ENCODE results near the gene NPTX1.

The NPTX1 gene

DNA sequence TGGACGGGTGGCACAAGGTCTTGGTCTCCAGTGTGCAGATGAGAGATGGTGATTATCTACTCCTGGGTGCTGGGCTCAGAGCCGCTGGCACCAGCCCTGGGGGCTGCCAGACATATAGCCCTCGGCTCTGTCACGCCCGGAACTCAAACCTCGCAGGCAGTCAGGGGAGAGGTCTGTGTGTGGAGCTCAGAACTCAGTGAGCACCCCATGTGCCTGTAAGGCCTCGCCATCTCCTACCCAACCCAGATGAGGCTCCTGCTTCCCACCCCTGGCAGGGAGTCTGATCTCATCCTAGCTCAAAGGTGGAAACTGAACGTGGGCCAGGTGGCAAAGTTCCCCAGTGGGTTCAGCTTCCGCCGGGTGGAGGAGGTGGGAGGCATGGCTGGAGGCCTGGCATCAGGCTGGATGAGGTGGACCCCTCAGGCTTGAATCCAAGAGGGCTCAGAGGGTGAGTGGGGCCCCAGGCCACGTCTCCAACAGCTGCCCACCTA lies 22.6 kb upstream of the NPTX1 start:
- DNase-seq (ENCODE audit: low read depth): no peak
- H3K4me3 ChIP-seq (ENCODE audit: low read depth, low read length): no peak overlapping the region
- TF ChIP-seq, protein P1, sequence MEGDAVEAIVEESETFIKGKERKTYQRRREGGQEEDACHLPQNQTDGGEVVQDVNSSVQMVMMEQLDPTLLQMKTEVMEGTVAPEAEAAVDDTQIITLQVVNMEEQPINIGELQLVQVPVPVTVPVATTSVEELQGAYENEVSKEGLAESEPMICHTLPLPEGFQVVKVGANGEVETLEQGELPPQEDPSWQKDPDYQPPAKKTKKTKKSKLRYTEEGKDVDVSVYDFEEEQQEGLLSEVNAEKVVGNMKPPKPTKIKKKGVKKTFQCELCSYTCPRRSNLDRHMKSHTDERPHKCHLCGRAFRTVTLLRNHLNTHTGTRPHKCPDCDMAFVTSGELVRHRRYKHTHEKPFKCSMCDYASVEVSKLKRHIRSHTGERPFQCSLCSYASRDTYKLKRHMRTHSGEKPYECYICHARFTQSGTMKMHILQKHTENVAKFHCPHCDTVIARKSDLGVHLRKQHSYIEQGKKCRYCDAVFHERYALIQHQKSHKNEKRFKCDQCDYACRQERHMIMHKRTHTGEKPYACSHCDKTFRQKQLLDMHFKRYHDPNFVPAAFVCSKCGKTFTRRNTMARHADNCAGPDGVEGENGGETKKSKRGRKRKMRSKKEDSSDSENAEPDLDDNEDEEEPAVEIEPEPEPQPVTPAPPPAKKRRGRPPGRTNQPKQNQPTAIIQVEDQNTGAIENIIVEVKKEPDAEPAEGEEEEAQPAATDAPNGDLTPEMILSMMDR (IDR thresholded peaks at IDR 0.05; ENCODE audit: insufficient read depth, low read depth, low read length, missing control alignments): no peak

GRCh38 chr17:80498242-80498919 lies 22.0 kb upstream of the NPTX1 start:
- H3K4me3 ChIP-seq (ENCODE audit: low read depth, low read length): no peak overlapping the region
- TF ChIP-seq, protein P1 (IDR thresholded peaks at IDR 0.05; ENCODE audit: insufficient read depth, low read depth, low read length, missing control alignments): no peak

GRCh38 chr17:80497726-80498241 lies 21.4 kb upstream of the NPTX1 start:
- H3K4me3 ChIP-seq (ENCODE audit: low read depth, low read length): no peak overlapping the region
- DNase-seq (ENCODE audit: low read depth): no peak
- TF ChIP-seq, protein P1 (IDR thresholded peaks at IDR 0.05; ENCODE audit: insufficient read depth, low read depth, low read length, missing control alignments): no peak

More at GRCh38 chr17:80498242-80498919, 22.0 kb upstream of the NPTX1 start:
- DNase-seq (ENCODE audit: low read depth): no peak

DNA sequence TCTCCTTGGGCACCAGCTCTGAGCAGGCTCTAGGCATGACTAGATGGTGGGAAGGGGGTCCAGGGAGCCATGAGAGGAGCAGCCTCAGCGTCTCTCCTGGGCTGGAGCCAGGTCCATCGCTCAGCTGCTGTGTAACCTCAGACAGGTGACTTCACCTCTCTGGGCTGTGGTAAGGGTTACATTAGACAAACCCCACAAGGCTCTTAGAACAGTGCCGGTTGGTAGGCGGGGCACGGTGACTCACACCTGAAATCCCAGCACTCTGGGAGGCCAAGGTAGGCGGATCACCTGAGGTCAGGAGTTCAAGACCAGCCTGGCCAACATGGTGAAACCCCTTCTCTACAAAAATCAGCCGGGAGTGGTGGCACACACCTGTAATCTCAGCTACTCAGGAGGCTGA lies 18.1 kb upstream of the NPTX1 start:
- DNase-seq (ENCODE audit: low read depth): no peak
- H3K4me3 ChIP-seq (ENCODE audit: low read depth, low read length): no peak overlapping the region
- TF ChIP-seq, protein P1 (IDR thresholded peaks at IDR 0.05; ENCODE audit: insufficient read depth, low read depth, low read length, missing control alignments): no peak

DNA sequence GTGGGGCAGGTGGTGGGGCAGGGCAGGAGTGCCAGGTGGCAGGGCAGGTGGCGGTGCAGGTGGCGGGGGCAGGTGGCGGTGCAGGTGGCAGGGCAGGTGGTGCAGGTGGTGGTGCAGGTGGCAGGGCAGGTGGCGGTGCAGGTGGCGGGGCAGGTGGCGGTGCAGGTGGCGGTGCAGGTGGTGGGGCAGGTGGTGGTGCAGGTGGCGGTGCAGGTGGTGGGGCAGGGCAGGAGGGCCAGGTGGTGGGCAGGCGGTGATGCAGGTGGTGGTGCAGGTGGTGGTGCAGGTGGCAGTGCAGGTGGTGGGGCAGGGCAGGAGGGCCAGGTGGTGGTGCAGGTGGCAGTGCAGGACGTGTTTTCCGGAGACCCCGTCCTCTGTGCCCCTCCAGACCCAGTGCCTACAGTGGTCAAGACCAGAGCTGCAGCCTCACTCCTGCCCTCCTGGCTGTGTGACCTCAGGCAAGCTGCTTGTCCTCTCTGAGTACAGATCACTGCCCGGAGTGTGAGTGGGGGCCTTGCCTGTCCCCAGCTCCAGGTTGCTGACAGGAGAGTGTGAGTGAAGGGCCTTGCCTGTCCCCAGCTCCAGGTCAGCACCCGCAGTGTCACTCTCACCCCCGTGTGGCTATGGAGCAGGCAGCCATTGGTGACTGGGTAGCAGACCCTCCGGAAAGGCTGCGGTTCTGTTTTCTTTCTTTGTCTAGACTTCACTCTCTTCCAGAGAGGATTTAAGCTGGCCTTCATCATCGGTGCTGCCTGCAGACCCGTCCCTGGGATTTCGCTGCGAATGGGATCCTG lies 16.1 kb upstream of the NPTX1 start:
- TF ChIP-seq, protein P1 (IDR thresholded peaks at IDR 0.05; ENCODE audit: insufficient read depth, low read depth, low read length, missing control alignments): no peak
- no peak for DNase-seq (ENCODE audit: low read depth)
- H3K4me3 ChIP-seq (ENCODE audit: low read depth, low read length): no peak overlapping the region

GRCh38 chr17:80491478-80492342 lies 15.3 kb upstream of the NPTX1 start:
- H3K4me3 ChIP-seq (ENCODE audit: low read depth, low read length): no peak overlapping the region
- DNase-seq (ENCODE audit: low read depth): no peak
- TF ChIP-seq, protein P1 (IDR thresholded peaks at IDR 0.05; ENCODE audit: insufficient read depth, low read depth, low read length, missing control alignments): no peak
